Adipocyte (in vitro differentiated cells): Measurements from ENCODE around the gene RHBDL2.
"Not testable (repeated sequence)": the region's sequence is repeated elsewhere in the genome, so short reads cannot be mapped to it uniquely, and the experiment has no call there.

Source experiments
- DNase-seq: peaks from one replicate; pipeline ENCODE4 v3.0.0-alpha.2; 2015; ENCODE audit warnings: low read depth
- H3K27me3 ChIP-seq: replicated peaks from 2 replicates; pipeline ENCODE4 v1.7.0; 2013; ENCODE audit warnings: mild to moderate bottlenecking, low read length, moderate library complexity; ENCODE audit not compliant: control insufficient read depth, insufficient read depth
- H3K36me3 ChIP-seq: 2 replicates; pipeline ENCODE4 v1.7.0; 2013; ENCODE audit warnings: low read length, mild to moderate bottlenecking, moderate library complexity; ENCODE audit not compliant: control insufficient read depth, insufficient read depth, severe bottlenecking
- H3K4me1 ChIP-seq: 2 replicates; pipeline ENCODE4 v1.7.0; 2013; ENCODE audit warnings: mild to moderate bottlenecking, low read length, moderate library complexity; ENCODE audit not compliant: control insufficient read depth, insufficient read depth
- H3K4me3 ChIP-seq: 2 replicates; pipeline ENCODE4 v1.7.0; 2013; ENCODE audit warnings: mild to moderate bottlenecking, low read length, moderate library complexity
- H3K9ac ChIP-seq: 2 replicates; pipeline ENCODE4 v1.7.0; 2013; ENCODE audit warnings: mild to moderate bottlenecking, low read length, moderate library complexity
- H3K9me3 ChIP-seq: 2 replicates; pipeline ENCODE4 v1.7.0; 2013; ENCODE audit warnings: mild to moderate bottlenecking, low read length, moderate library complexity; ENCODE audit not compliant: control insufficient read depth

Gene RHBDL2

DNA sequence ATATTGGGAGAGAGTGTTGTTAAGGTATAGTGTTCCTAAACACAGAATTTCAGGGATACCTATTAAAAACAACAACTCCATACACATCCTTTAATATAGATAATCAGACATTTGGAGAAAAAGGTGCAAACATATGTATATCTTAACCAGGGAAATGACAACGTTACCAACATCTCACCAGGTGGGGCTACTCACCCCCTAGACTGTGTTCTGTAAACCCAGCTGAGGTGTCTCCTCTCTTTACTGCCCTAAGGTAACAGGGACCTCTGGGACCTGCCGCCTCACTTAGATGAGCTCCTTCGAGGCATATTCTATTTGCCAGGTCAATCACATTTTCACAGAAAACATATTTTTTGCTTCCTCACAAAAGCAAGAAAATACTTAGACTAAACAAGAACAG, 95.4 kb downstream of the RHBDL2 start:
- DNase-seq = no peak
- Histone ChIP-seq H3K27me3 (no peaks in the 10 kb centered on the region), H3K4me1 (peaks cover 16% of the 10 kb centered on the region), H3K36me3 (peaks cover 79% of the 10 kb centered on the region), H3K4me3 (no peak overlapping the region), H3K9ac (no peak overlapping the region), H3K9me3 (no peaks in the 10 kb centered on the region)

DNA sequence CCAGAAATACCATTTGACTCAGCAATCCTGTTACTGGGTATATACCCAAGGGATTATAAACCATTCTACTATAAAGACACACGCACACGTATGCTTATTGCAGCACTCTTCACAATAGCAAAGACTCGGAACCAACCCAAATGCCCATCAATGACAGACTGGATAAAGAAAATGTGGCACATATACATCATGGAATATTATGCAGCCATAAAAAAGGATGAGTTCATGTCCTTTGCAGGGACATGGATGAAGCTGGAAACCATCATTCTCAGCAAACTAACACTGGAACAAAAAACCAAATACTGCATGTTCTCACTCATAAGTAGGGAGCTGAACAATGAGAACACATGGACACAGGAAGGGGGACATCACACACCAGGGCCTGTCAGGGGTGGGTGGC, 96.5 kb downstream of the RHBDL2 start:
- H3K4me3 ChIP-seq, H3K27me3 ChIP-seq, H3K9ac ChIP-seq, DNase-seq, H3K9me3 ChIP-seq: not testable (repeated sequence)
- H3K4me1 ChIP-seq = peaks cover 13% of the 10 kb centered on the region
- H3K36me3 ChIP-seq = peaks cover 81% of the 10 kb centered on the region

DNA sequence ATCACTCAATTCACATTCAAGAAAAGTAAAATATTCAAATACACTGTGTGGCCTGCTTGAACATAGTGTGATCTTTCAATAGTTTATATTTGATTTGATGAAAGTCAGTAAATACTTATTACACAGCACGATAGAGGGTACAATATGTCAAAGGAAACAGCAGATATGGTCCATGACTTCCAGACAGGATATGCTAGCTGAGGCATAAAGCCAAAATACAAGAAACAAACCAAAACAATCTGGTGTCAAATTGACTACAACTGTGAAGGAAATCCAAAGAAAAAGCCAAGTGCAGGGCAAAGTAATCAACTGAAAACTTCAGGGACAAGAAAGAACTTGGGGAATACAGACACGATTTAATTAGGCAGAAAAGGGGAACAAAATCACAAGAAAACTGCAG, 101.3 kb downstream of the RHBDL2 start:
- Histone ChIP-seq H3K36me3 (peaks cover 66% of the 10 kb centered on the region), H3K9ac (no peak overlapping the region), H3K4me1 (peaks cover 29% of the 10 kb centered on the region), H3K27me3 (no peaks in the 10 kb centered on the region), H3K9me3 (no peaks in the 10 kb centered on the region), H3K4me3 (no peak overlapping the region)
- peak; percentile 25 for DNase-seq

DNA sequence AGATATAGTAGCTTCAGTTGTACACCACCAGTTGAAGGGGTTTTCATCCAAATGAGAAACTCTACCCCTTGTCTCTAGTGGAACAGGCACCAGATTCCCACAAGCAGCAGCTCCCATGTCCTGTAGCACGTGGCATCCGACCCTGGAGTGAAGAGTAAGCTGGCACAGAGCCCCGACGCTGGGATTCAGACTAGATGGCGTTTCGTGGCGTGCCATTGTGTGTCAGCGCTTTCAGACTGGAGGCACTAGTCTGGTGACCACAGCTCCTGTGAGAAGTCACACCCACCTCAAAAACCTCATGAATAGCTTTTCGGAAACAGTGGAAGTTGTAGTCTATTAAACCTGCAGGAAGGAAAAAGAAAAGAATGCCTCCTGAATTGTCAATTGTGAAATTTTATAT, 102.3 kb downstream of the RHBDL2 start:
- no peak overlapping the region for H3K9ac ChIP-seq
- H3K9me3 ChIP-seq = no peaks in the 10 kb centered on the region
- H3K36me3 ChIP-seq = peaks cover 57% of the 10 kb centered on the region
- no peaks in the 10 kb centered on the region for H3K27me3 ChIP-seq
- H3K4me1 ChIP-seq = peaks cover 29% of the 10 kb centered on the region
- H3K4me3 ChIP-seq = no peak overlapping the region
- no peak for DNase-seq

DNA sequence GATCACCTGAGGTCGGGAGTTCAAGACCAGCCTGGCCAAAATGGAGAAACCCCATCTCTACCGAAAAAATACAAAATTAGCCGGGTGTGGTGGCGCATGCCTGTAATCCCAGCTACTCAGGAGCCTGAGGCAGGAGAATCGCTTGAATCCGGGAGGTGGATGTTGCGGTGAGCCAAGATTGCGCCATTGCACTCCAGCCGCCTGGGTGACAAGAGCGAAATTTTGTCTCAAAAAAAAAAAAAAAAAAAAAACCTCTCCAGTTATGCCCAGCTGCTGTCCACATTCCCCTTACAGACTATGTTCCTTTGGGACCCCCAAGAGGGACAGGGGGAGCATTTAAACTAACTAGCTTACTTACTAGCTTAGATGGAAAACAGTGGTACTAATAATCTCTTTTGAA, 105.3 kb downstream of the RHBDL2 start:
- DNase-seq, H3K9me3 ChIP-seq, H3K4me3 ChIP-seq, H3K9ac ChIP-seq, H3K27me3 ChIP-seq: not testable (repeated sequence)
- Histone ChIP-seq H3K4me1 (peaks cover 29% of the 10 kb centered on the region), H3K36me3 (peaks cover 37% of the 10 kb centered on the region)
